Gastrocnemius medialis (tissue), 4 donors: ENCODE results near the gene ROR1. TPM values are rescaled to one million over a fixed set of nuclear protein-coding genes. Genes with fewer than 3 reads are reported as not detected.

ENCODE experiments used
- ATAC-seq, 2 donors: fragments of 150-250 bp; one replicate each; pipeline ENCODE4 v1.9.1; 2016
- DNase-seq, 2 donors: peaks; one replicate each; pipeline ENCODE4 v3.0.0-alpha.2; 2019
- H3K27ac ChIP-seq, 4 donors: fragments of 200-600 bp; sonication (generic); 1 replicate in 1 of 4; 2 replicates in 3 of 4; pipeline ENCODE4 v1.5.1; 2016 to 2018; ENCODE audit warnings: mild to moderate bottlenecking in 2 of 4, moderate library complexity in 1 of 4
- H3K27me3 ChIP-seq, 3 donors: fragments of 200-600 bp; sonication (generic) in 2 of 3; 1 replicate in 1 of 3; 2 replicates in 2 of 3; pipeline versions ENCODE4 v1.5.1 to v1.6.0; 2016 to 2019; ENCODE audit warnings: mild to moderate bottlenecking in 1 of 3, moderate library complexity in 1 of 3
- H3K36me3 ChIP-seq, 2 donors: fragments of 200-600 bp; sonication (generic) in 1 of 2; one replicate each; pipeline ENCODE4 v1.5.1; 2017 to 2018
- H3K4me1 ChIP-seq, 2 donors: fragments of 200-600 bp; sonication (generic) in 1 of 2; one replicate each; pipeline ENCODE4 v1.5.1; 2016 to 2017; ENCODE audit warnings: mild to moderate bottlenecking in 2 of 2
- H3K4me3 ChIP-seq, 4 donors: fragments of 200-600 bp; sonication (generic) in 3 of 4; 1 replicate in 1 of 4; 2 replicates in 3 of 4; pipeline ENCODE4 v1.5.1; 2016 to 2019; ENCODE audit warnings: mild to moderate bottlenecking in 2 of 4
- H3K9me3 ChIP-seq, 3 donors: fragments of 200-600 bp; sonication (generic) in 2 of 3; 1 replicate in 1 of 3; 2 replicates in 2 of 3; pipeline ENCODE4 v1.5.1; 2016 to 2019
- CTCF ChIP-seq, 5 experiments: fragments of 450-650 bp in 3 of 5; fragments of 200-600 bp in 2 of 5; sonication (generic) in 2 of 5; IDR thresholded peaks in 4 of 5; conservative IDR thresholded peaks in 1 of 5; 1 replicate in 4 of 5; 2 replicates in 1 of 5; pipeline ENCODE4 v1.5.1; 2016 to 2019; ENCODE audit warnings: antibody characterized with exemption in 5 of 5, mild to moderate bottlenecking in 3 of 5, moderate library complexity in 3 of 5
- POLR2A ChIP-seq, 2 donors: fragments of 450-650 bp; IDR thresholded peaks; one replicate each; pipeline ENCODE4 v1.6.1; 2017; ENCODE audit warnings: antibody characterized with exemption in 2 of 2, mild to moderate bottlenecking in 2 of 2, moderate library complexity in 2 of 2
- in situ Hi-C, 4 donors: fragments of 200-750 bp; cut with MboI; loops; one replicate each; pipeline versions ENCODE4 v1.15.0 to v1.8.0; 2017; ENCODE audit warnings: low sequenced_read_pairs in 4 of 4
- intact Hi-C: fragments of 100-400 bp; cut with DNase I; formaldehyde crosslinking; loops from one replicate; pipeline ENCODE4 v1.15.1; 2023; ENCODE audit warnings: low total_unique reads
- total RNA-seq, 4 donors: library from RNA; depleted of rRNA; stranded (reverse); fragments of >200 nt; gene quantifications; one replicate each; pipeline versions ENCODE4 v1.1.0 to v1.2.3, GENCODE V29; 2016

The ROR1 gene
- total RNA-seq, 4 donors from 2014 or later: 2.5 to 4.3 (median 3.6) TPM

GRCh38 chr1:63730211-63730610 is 43.6 kb upstream of the ROR1 start:
- Histone ChIP-seq H3K4me3 (no peak overlapping the region), H3K36me3 (no peaks in the 10 kb centered on the region), H3K27me3 (no peaks in the 10 kb centered on the region), H3K4me1 (no peaks in the 10 kb centered on the region), H3K9me3 (no peaks in the 10 kb centered on the region), H3K27ac (no peak overlapping the region)
- DNase-seq: no peak
- in situ Hi-C loops (no loop called here), intact Hi-C loops (no loop called here)
- TF ChIP-seq POLR2A (IDR thresholded peaks at IDR 0.05) (no peak), CTCF (IDR thresholded peaks at IDR 0.05 in 4 of 5, conservative IDR thresholded peaks at IDR 0.05 in 1 of 5) (no peak)
- no peak for ATAC-seq

GRCh38 chr1:63731117-63732043 is 42.4 kb upstream of the ROR1 start:
- no peak for TF ChIP-seq POLR2A (IDR thresholded peaks at IDR 0.05)
- TF ChIP-seq CTCF (IDR thresholded peaks at IDR 0.05 in 4 of 5, conservative IDR thresholded peaks at IDR 0.05 in 1 of 5): no peak
- no peaks in the 10 kb centered on the region for H3K9me3 ChIP-seq
- ATAC-seq (peak; percentile 80 to 81), DNase-seq (peak; percentile 21 to 69)
- H3K36me3 ChIP-seq: no peaks in the 10 kb centered on the region
- in situ Hi-C loops (no loop called here), intact Hi-C loops (no loop called here)
- H3K27ac ChIP-seq: peak overlapping the region in 1 of 4 donors; percentile 20
- no peaks in the 10 kb centered on the region for H3K27me3 ChIP-seq
- H3K4me1 ChIP-seq: no peaks in the 10 kb centered on the region
- H3K4me3 ChIP-seq: no peak overlapping the region

GRCh38 chr1:63732666-63733065 is 41.2 kb upstream of the ROR1 start:
- no peaks in the 10 kb centered on the region for H3K4me1 ChIP-seq
- H3K36me3 ChIP-seq: no peaks in the 10 kb centered on the region
- intact Hi-C loops: no loop called here

GRCh38 chr1:63738772-63739171 is 35.0 kb upstream of the ROR1 start:
- intact Hi-C loops: no loop called here
- Histone ChIP-seq H3K4me1 (no peaks in the 10 kb centered on the region), H3K36me3 (no peaks in the 10 kb centered on the region), H3K27ac (no peak overlapping the region), H3K9me3 (no peaks in the 10 kb centered on the region), H3K4me3 (no peak overlapping the region), H3K27me3 (no peaks in the 10 kb centered on the region)
- TF ChIP-seq CTCF (IDR thresholded peaks at IDR 0.05 in 4 of 5, conservative IDR thresholded peaks at IDR 0.05 in 1 of 5) (no peak), POLR2A (IDR thresholded peaks at IDR 0.05) (no peak)
- in situ Hi-C loops: no loop called here
- DNase-seq: no peak
- ATAC-seq: no peak

More at GRCh38 chr1:63732666-63733065, 41.2 kb upstream of the ROR1 start:
- no peaks in the 10 kb centered on the region for H3K9me3 ChIP-seq
- in situ Hi-C loops: no loop called here
- ATAC-seq (peak in 1 of 2 donors; percentile 22), DNase-seq (no peak)
- TF ChIP-seq POLR2A (IDR thresholded peaks at IDR 0.05): no peak
- no peak overlapping the region for H3K4me3 ChIP-seq
- no peaks in the 10 kb centered on the region for H3K27me3 ChIP-seq
- peak overlapping the region in 1 of 4 donors; percentile 20 for H3K27ac ChIP-seq

- intact Hi-C loops: no loop called here
- no peak overlapping the region for H3K4me3 ChIP-seq
- in situ Hi-C loops: no loop called here
Measured at GRCh38 chr1:63739452-63739851, 34.4 kb upstream of the ROR1 start.

More at GRCh38 chr1:63739452-63739851, 34.4 kb upstream of the ROR1 start:
- DNase-seq (no peak), ATAC-seq (no peak)
- TF ChIP-seq CTCF (IDR thresholded peaks at IDR 0.05 in 4 of 5, conservative IDR thresholded peaks at IDR 0.05 in 1 of 5) (no peak), POLR2A (IDR thresholded peaks at IDR 0.05) (no peak)
- Histone ChIP-seq H3K9me3 (no peaks in the 10 kb centered on the region), H3K4me1 (no peaks in the 10 kb centered on the region), H3K36me3 (no peaks in the 10 kb centered on the region), H3K27me3 (no peaks in the 10 kb centered on the region), H3K27ac (no peak overlapping the region)
